ENCODE measurements around the gene FREM3. TPM values are rescaled to one million over a fixed set of nuclear protein-coding genes. Genes with fewer than 3 reads are reported as not detected.

The FREM3 gene
- total and polyA plus RNA-seq, 4 donors = 0.18 to 0.36 TPM; not detected in 2

Other genes starting within 250 kb of the FREM3 start
- 10 to 100 TPM; 39.0 to 43.3 TPM for gene SMARCA5, start 187.0 kb downstream of the FREM3 start, total RNA-seq
- gene SMARCA5, start 187.0 kb downstream of the FREM3 start, polyA plus RNA-seq = 10 to 100 TPM; 12.5 to 15.8 TPM
- 1 to 10 TPM; 3.9 to 4.0 TPM for gene GYPE, start 204.9 kb upstream of the FREM3 start, total RNA-seq
- 1 to 10 TPM; 2.4 to 3.4 TPM for gene GYPE, start 204.9 kb upstream of the FREM3 start, polyA plus RNA-seq